ENCODE data around the gene RETREG3. TPM values are rescaled to one million over a fixed set of nuclear protein-coding genes. Genes with fewer than 3 reads are reported as not detected.

RETREG3 gene
- total and polyA plus RNA-seq, 2 of the 13 experiments (the other 11 are each of a cell fraction or from before 2014, with no cell fraction given) = 47.0 to 55.8 TPM

- TF ChIP-seq ZNF687 (CRISPR knock-in tag; IDR thresholded peaks at IDR 0.05) (peak; percentile 94), ZNF672 (CRISPR knock-in tag; IDR thresholded peaks at IDR 0.05) (no peak), ZNF670 (CRISPR knock-in tag; IDR thresholded peaks at IDR 0.05; ENCODE audit: borderline replicate concordance) (no peak; the same call in 1 of the 2 replicates), EED (CRISPR knock-in tag; IDR thresholded peaks at IDR 0.05) (no peak; the same call in 1 of the 2 replicates), CENPBD1 (CRISPR knock-in tag; IDR thresholded peaks at IDR 0.05; ENCODE audit: borderline replicate concordance, low read depth) (no peak), ZBTB8A (CRISPR knock-in tag; IDR thresholded peaks at IDR 0.05; ENCODE audit: borderline replicate concordance, low read depth) (no peak), ZBTB2 (CRISPR knock-in tag; IDR thresholded peaks at IDR 0.05; ENCODE audit: low read depth) (0 out of 2 replicates have a peak, but pooled peaks have one; percentile 8), SSRP1 (CRISPR knock-in tag; IDR thresholded peaks at IDR 0.05) (peak; percentile 90; the same call in 1 of the 2 replicates), GFI1 (CRISPR knock-in tag; IDR thresholded peaks at IDR 0.05; ENCODE audit: borderline replicate concordance) (peak; percentile 46), TFDP1 (CRISPR knock-in tag; IDR thresholded peaks at IDR 0.05; ENCODE audit: borderline replicate concordance) (peak; percentile 11; the same call in 1 of the 2 replicates), GZF1 (CRISPR knock-in tag; IDR thresholded peaks at IDR 0.05) (peak; percentile 65; the same call in 1 of the 2 replicates), ASH2L (IDR thresholded peaks at IDR 0.05; ENCODE audit: insufficient read length, low read depth, low read length) (peak; percentile 80), ZNF558 (CRISPR knock-in tag; IDR thresholded peaks at IDR 0.05; ENCODE audit: borderline replicate concordance) (peak; percentile 83)
These were observed 46.6 kb downstream of the RETREG3 start (continued) for GRCh38 chr17:42562388-42563142.

All from HepG2 (cell line).